Measurements from ENCODE around the gene PPT1. TPM values are rescaled to one million over a fixed set of nuclear protein-coding genes. Genes with fewer than 3 reads are reported as not detected.
A peak's percentile ranks its signal among the peaks of the same experiment; 100 is the strongest.

PPT1 gene
- total and polyA plus RNA-seq, 2 of the 13 experiments (the other 11 are each of a cell fraction or from before 2014, with no cell fraction given): 129 TPM

GRCh38 chr1:40057310-40058030 is 39.6 kb downstream of the PPT1 start (continued):
- TF ChIP-seq ZBTB7B (CRISPR knock-in tag; IDR thresholded peaks at IDR 0.05) (no peak), GATAD2A (CRISPR knock-in tag; IDR thresholded peaks at IDR 0.05) (peak; percentile 21; the same call in 1 of the 2 replicates)

- in situ Hi-C loops (cut with HindIII; ENCODE audit: extremely low pct_ligation_motif_present, low pct_unique_long_range_greater_than_20kb): no loop called here
- Histone ChIP-seq H3K9ac (ENCODE audit: insufficient read depth, low read depth, low read length) (no peak overlapping the region), H4K20me1 (ENCODE audit: insufficient read depth, low read length) (peaks cover 41% of the 10 kb centered on the region), H3K9me3 (ENCODE audit: low read length) (no peaks in the 10 kb centered on the region), H3K4me1 (ENCODE audit: insufficient read depth, low read length) (peaks cover 75% of the 10 kb centered on the region), H3K4me3 (replicated peaks in 1 of 3; ENCODE audit: insufficient read depth in 1 of 3, low read depth in 2 of 3, low read length in 3 of 3) (no peak overlapping the region; a peak in 1 of 6 replicates), H3K4me2 (ENCODE audit: low read depth, low read length) (0 out of 2 replicates have a peak overlapping the region, but pooled peaks have one; percentile 2), H3K79me2 (ENCODE audit: insufficient read depth, low read length) (peaks cover 60% of the 10 kb centered on the region), H3K36me3 (replicated peaks in 1 of 2; ENCODE audit: control insufficient read depth in 1 of 2, insufficient read depth in 2 of 2, low read length in 2 of 2) (peaks cover 7 to 29% of the 10 kb centered on the region in 2 experiments), H2AFZ (ENCODE audit: low read length) (no peak overlapping the region), H3K27me3 (ENCODE audit: control insufficient read depth in 1 of 2, insufficient read depth in 2 of 2, low read length in 2 of 2) (no peaks in the 10 kb centered on the region), H3K27ac (ENCODE audit: extremely low read length, insufficient read depth, low read length) (peak overlapping the region; percentile 60)
- intact Hi-C loops (cut with micrococcal nuclease; ENCODE audit: unreplicated experiment): loop anchor here (2.0 kb wide), 1 partner anchor 16 kb away; the partner anchor contains the start of gene CAP1
- 99% methylated on average over 5 of the region's 5 CpGs for WGBS (ENCODE audit: low lambda C conversion rate)
- no TSS peak for BruUV-seq (replicated peaks)
- ATAC-seq: no peak
- ChIA-PET CTCF (ENCODE audit: low intra/inter-chr PET ratio, low total read pairs) (no interaction called here), POLR2A (no interaction called here)
- no peak for DNase-seq (ENCODE audit: low spot score)
- FAIRE-seq: no peak
- TF ChIP-seq NFE2L2 (IDR thresholded peaks at IDR 0.05; ENCODE audit: low read length) (no peak), ARID5B (CRISPR knock-in tag; IDR thresholded peaks at IDR 0.05) (no peak), STAT5B (CRISPR knock-in tag; IDR thresholded peaks at IDR 0.05) (no peak), ZNF557 (CRISPR knock-in tag; IDR thresholded peaks at IDR 0.05) (no peak), RBFOX2 (IDR thresholded peaks at IDR 0.05; ENCODE audit: low read depth, low read length) (no peak), CBX1 (IDR thresholded peaks at IDR 0.05; ENCODE audit: low read depth) (no peak), ZFP90 (CRISPR knock-in tag; IDR thresholded peaks at IDR 0.05; ENCODE audit: borderline replicate concordance) (no peak), NFYB (CRISPR knock-in tag; IDR thresholded peaks at IDR 0.05) (no peak), FOXA3 (CRISPR knock-in tag; IDR thresholded peaks at IDR 0.05) (no peak), NFIC (IDR thresholded peaks at IDR 0.05; ENCODE audit: low read length) (no peak)
- TF ChIP-seq, protein P1, sequence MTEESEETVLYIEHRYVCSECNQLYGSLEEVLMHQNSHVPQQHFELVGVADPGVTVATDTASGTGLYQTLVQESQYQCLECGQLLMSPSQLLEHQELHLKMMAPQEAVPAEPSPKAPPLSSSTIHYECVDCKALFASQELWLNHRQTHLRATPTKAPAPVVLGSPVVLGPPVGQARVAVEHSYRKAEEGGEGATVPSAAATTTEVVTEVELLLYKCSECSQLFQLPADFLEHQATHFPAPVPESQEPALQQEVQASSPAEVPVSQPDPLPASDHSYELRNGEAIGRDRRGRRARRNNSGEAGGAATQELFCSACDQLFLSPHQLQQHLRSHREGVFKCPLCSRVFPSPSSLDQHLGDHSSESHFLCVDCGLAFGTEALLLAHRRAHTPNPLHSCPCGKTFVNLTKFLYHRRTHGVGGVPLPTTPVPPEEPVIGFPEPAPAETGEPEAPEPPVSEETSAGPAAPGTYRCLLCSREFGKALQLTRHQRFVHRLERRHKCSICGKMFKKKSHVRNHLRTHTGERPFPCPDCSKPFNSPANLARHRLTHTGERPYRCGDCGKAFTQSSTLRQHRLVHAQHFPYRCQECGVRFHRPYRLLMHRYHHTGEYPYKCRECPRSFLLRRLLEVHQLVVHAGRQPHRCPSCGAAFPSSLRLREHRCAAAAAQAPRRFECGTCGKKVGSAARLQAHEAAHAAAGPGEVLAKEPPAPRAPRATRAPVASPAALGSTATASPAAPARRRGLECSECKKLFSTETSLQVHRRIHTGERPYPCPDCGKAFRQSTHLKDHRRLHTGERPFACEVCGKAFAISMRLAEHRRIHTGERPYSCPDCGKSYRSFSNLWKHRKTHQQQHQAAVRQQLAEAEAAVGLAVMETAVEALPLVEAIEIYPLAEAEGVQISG (CRISPR knock-in tag; IDR thresholded peaks at IDR 0.05): no peak
- TF ChIP-seq, protein P2, sequence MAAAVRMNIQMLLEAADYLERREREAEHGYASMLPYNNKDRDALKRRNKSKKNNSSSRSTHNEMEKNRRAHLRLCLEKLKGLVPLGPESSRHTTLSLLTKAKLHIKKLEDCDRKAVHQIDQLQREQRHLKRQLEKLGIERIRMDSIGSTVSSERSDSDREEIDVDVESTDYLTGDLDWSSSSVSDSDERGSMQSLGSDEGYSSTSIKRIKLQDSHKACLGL (CRISPR knock-in tag; IDR thresholded peaks at IDR 0.05): no peak
These were observed 40.3 kb downstream of the PPT1 start for GRCh38 chr1:40056519-40057309.
